ENCODE measurements around the gene COPB2. TPM values are rescaled to one million over a fixed set of nuclear protein-coding genes. Genes with fewer than 3 reads are reported as not detected.

Gene COPB2
- total RNA-seq, 2 donors from 2014 or later, result 161 to 184 TPM

DNA sequence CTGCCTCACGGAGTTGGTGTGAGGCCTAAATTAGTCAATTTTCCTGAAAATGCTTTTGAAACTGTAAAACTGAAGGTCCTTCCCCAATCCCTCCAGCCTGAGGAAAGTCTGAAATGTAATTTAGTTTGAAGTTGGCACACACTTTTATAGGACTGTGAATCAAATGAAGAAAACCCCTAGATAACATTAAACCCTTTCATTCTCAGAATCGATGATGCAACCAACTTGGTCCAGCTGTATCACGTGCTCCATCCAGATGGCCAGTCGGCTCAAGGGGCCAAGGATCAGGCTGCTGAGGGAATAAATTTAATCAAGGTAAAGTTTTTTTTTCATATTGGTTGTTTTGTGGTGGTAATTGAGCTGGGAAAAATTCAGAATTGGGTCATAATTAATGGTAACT is 34.0 kb downstream of the COPB2 start:
- 95% methylated on average over 4 of the region's 4 CpGs; no CpG with 5 or more reads in 1 of the 2 experiments for WGBS, 2 experiments (ENCODE audit: insufficient coverage in 1 of 2, insufficient read length in 1 of 2)
- peaks cover 15% of the 10 kb centered on the region for H3K4me1 Mint-ChIP-seq
- Histone ChIP-seq H3K27ac (ENCODE audit: low read depth, low read length) (no peak overlapping the region), H3K9me3 (ENCODE audit: control insufficient read depth, low read length) (no peaks in the 10 kb centered on the region), H3K4me1 (ENCODE audit: control insufficient read depth, insufficient read depth, low read length) (peaks cover 9% of the 10 kb centered on the region), H3K9ac (ENCODE audit: extremely low read depth, low read length, poor library complexity, severe bottlenecking) (no peak overlapping the region), H3K4me3 (ENCODE audit: low read length) (no peak overlapping the region), H3K36me3 (ENCODE audit: control insufficient read depth, insufficient read depth, low read length) (peaks cover 94% of the 10 kb centered on the region), H3K27me3 (ENCODE audit: control insufficient read depth, insufficient read depth, low read length, poor library complexity, severe bottlenecking) (no peaks in the 10 kb centered on the region)
- TF ChIP-seq, protein P1, sequence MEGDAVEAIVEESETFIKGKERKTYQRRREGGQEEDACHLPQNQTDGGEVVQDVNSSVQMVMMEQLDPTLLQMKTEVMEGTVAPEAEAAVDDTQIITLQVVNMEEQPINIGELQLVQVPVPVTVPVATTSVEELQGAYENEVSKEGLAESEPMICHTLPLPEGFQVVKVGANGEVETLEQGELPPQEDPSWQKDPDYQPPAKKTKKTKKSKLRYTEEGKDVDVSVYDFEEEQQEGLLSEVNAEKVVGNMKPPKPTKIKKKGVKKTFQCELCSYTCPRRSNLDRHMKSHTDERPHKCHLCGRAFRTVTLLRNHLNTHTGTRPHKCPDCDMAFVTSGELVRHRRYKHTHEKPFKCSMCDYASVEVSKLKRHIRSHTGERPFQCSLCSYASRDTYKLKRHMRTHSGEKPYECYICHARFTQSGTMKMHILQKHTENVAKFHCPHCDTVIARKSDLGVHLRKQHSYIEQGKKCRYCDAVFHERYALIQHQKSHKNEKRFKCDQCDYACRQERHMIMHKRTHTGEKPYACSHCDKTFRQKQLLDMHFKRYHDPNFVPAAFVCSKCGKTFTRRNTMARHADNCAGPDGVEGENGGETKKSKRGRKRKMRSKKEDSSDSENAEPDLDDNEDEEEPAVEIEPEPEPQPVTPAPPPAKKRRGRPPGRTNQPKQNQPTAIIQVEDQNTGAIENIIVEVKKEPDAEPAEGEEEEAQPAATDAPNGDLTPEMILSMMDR (conservative IDR thresholded peaks at IDR 0.05), result no peak
- H3K9me3 Mint-ChIP-seq, result no peaks in the 10 kb centered on the region
- no peak for DNase-seq
- H3K27ac Mint-ChIP-seq, result peak overlapping the region; percentile 61
- peaks cover 66% of the 10 kb centered on the region for H3K36me3 Mint-ChIP-seq (ENCODE audit: low read depth)
- H3K4me3 Mint-ChIP-seq, result no peak overlapping the region
- H3K27me3 Mint-ChIP-seq (ENCODE audit: insufficient read depth), result no peaks in the 10 kb centered on the region

GRCh38 chr3:139354661-139355060 is 34.8 kb downstream of the COPB2 start:
- Mint-ChIP-seq H3K4me3 (no peak overlapping the region), H3K9me3 (no peaks in the 10 kb centered on the region), H3K4me1 (peaks cover 12% of the 10 kb centered on the region), H3K27ac (peak overlapping the region; percentile 48), H3K27me3 (ENCODE audit: insufficient read depth) (no peaks in the 10 kb centered on the region), H3K36me3 (ENCODE audit: low read depth) (peaks cover 65% of the 10 kb centered on the region)
- H3K9ac ChIP-seq (ENCODE audit: extremely low read depth, low read length, poor library complexity, severe bottlenecking), result no peak overlapping the region
- 94 to 95% methylated on average over 2 to 4 of the region's 4 CpGs for WGBS, 2 experiments (ENCODE audit: insufficient coverage in 1 of 2, insufficient read length in 1 of 2)
- TF ChIP-seq, protein P1 (conservative IDR thresholded peaks at IDR 0.05), result no peak
- H3K36me3 ChIP-seq (ENCODE audit: control insufficient read depth, insufficient read depth, low read length), result peaks cover 92% of the 10 kb centered on the region
- no peak for DNase-seq
- H3K9me3 ChIP-seq (ENCODE audit: control insufficient read depth, low read length), result no peaks in the 10 kb centered on the region
- no peak overlapping the region for H3K4me3 ChIP-seq (ENCODE audit: low read length)
- H3K27me3 ChIP-seq (ENCODE audit: control insufficient read depth, insufficient read depth, low read length, poor library complexity, severe bottlenecking), result no peaks in the 10 kb centered on the region
- peaks cover 6% of the 10 kb centered on the region for H3K4me1 ChIP-seq (ENCODE audit: control insufficient read depth, insufficient read depth, low read length)
- H3K27ac ChIP-seq (ENCODE audit: low read depth, low read length), result no peak overlapping the region

DNA sequence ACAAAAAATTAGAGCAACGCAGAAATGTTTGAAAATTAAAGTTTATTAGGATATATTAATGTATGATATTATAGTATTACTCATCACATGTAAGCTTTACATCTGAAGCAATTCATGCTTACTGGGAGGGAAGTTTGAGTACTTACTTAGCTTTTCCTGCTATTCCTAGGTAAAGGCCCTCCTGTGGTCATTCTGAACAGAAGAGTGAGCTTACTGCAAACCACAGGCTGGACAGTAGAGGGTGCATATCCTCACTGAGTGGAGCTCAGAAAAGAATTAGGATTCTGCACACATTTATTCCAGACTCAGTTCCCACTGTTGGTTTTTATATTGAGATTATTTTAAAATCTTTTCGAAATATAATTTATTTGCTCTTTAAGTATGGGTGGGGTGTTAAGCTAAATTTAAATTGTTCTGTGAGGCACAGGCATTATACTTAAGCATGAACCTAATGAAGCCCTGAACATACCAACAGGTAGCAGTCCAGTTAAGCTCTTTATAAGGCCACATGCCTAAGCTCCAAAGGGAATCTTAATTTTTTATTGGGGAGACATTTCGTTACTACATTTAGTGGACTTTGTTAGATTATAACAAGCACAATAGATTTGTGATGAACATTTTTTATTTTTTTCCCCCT is 35.4 kb downstream of the COPB2 start:
- no peaks in the 10 kb centered on the region for H3K27me3 ChIP-seq (ENCODE audit: control insufficient read depth, insufficient read depth, low read length, poor library complexity, severe bottlenecking)
- Mint-ChIP-seq H3K36me3 (ENCODE audit: low read depth) (peaks cover 65% of the 10 kb centered on the region), H3K27ac (peak overlapping the region; percentile 48), H3K4me1 (peaks cover 5% of the 10 kb centered on the region), H3K4me3 (no peak overlapping the region), H3K9me3 (no peaks in the 10 kb centered on the region), H3K27me3 (ENCODE audit: insufficient read depth) (no peaks in the 10 kb centered on the region)
- peaks cover 3% of the 10 kb centered on the region for H3K4me1 ChIP-seq (ENCODE audit: control insufficient read depth, insufficient read depth, low read length)
- H3K4me3 ChIP-seq (ENCODE audit: low read length), result no peak overlapping the region
- H3K9me3 ChIP-seq (ENCODE audit: control insufficient read depth, low read length), result no peaks in the 10 kb centered on the region
- H3K9ac ChIP-seq (ENCODE audit: extremely low read depth, low read length, poor library complexity, severe bottlenecking), result no peak overlapping the region
- peak; percentile 66 for DNase-seq
- peaks cover 92% of the 10 kb centered on the region for H3K36me3 ChIP-seq (ENCODE audit: control insufficient read depth, insufficient read depth, low read length)
- H3K27ac ChIP-seq (ENCODE audit: low read depth, low read length), result no peak overlapping the region
- WGBS, 2 experiments (ENCODE audit: insufficient coverage in 1 of 2, insufficient read length in 1 of 2), result 60% methylated on average over 2 of the region's 3 CpGs; no CpG with 5 or more reads in 1 of the 2 experiments
- TF ChIP-seq, protein P1 (conservative IDR thresholded peaks at IDR 0.05), result peak; percentile 84
